Right lobe of liver (tissue), 6 donors: Measurements from ENCODE around the gene IGF2R. TPM values are rescaled to one million over a fixed set of nuclear protein-coding genes. Genes with fewer than 3 reads are reported as not detected.

Experiments
- ATAC-seq, 4 donors: fragments of 200-7000 bp; cut with Tn5 transposase; one replicate each; pipeline ENCODE4 v1.9.1; 2020; ENCODE audit warnings: mild to moderate bottlenecking in 4 of 4, moderate library complexity in 4 of 4
- DNase-seq, 3 donors: peaks; one replicate each; pipeline ENCODE4 v3.0.0-alpha.2; 2020
- H3K27ac ChIP-seq, 3 donors: fragments of 200-600 bp; one replicate each; pipeline ENCODE4 v1.8.0; 2022
- H3K27me3 ChIP-seq, 2 donors: fragments of 200-600 bp; one replicate each; pipeline ENCODE4 v1.8.0; 2022
- H3K36me3 ChIP-seq, 4 donors: fragments of 200-600 bp; sonication (generic) in 1 of 4; one replicate each; pipeline versions ENCODE4 v1.5.1 to v1.8.0; 2017 to 2022; ENCODE audit warnings: control low read depth in 1 of 4
- H3K4me1 ChIP-seq, 4 donors: fragments of 200-600 bp; sonication (generic) in 1 of 4; one replicate each; pipeline versions ENCODE4 v1.5.1 to v1.8.0; 2017 to 2022; ENCODE audit warnings: control low read depth in 1 of 4
- H3K4me3 ChIP-seq, 3 donors: fragments of 200-600 bp; one replicate each; pipeline ENCODE4 v1.8.0; 2022
- H3K9me3 ChIP-seq, 4 donors: fragments of 200-600 bp; sonication (generic) in 1 of 4; one replicate each; pipeline versions ENCODE4 v1.5.1 to v1.8.0; 2017 to 2022; ENCODE audit warnings: control low read depth in 1 of 4
- CTCF ChIP-seq, 4 donors: fragments of 200-600 bp in 3 of 4; fragments of 450-650 bp in 1 of 4; IDR thresholded peaks; one replicate each; pipeline versions ENCODE4 v1.5.1 to v1.8.0; 2016 to 2022; ENCODE audit warnings: antibody characterized with exemption in 4 of 4, mild to moderate bottlenecking in 2 of 4
- POLR2A ChIP-seq: fragments of 450-650 bp; IDR thresholded peaks from one replicate; pipeline ENCODE4 v1.6.1; 2017; ENCODE audit warnings: antibody characterized with exemption, mild to moderate bottlenecking
- WGBS: methylation state at CpG from one replicate; pipeline ENCODE4 v1.1.6; 2018; ENCODE audit warnings: low coverage, low lambda C conversion rate; ENCODE audit not compliant: insufficient coverage; ENCODE audit errors: missing lambda C conversion rate; 5-methylcytosine and 5-hydroxymethylcytosine counted together
- intact Hi-C, 2 donors: fragments of 100-400 bp; cut with DNase I; formaldehyde crosslinking; loops; one replicate each; pipeline versions ENCODE4 v1.11.2 to v1.14.1; 2022
- total RNA-seq, 6 experiments: library from RNA; depleted of rRNA in 2 of 6; stranded (reverse); fragments of >200 nt in 2 of 6; fragmentation: NEBNext Ultra II Directional in 3 of 6; extraction: Animal tissue kit (Norgen Biotek cat#: 25700) in 3 of 6; gene quantifications; one replicate each; pipeline versions ENCODE4 v1.1.0 to v1.2.4, GENCODE V29; 2016 to 2023
- donor health status: DM: no; HTN: yes; CAD: no.
- donor health status: DM: no; HTN: no; CAD: no.
- donor health status: DM: no; HTN: no; CAD: no.
- donor health status: DM: no; HTN: yes; CAD: no.
- donor health status: DM: no; HTN: yes; CAD: no.

IGF2R gene
- total RNA-seq, 6 experiments from 2014 or later = 50.3 to 81.0 (median 67.1) TPM

GRCh38 chr6:160101277-160102205 lies 132.7 kb downstream of the IGF2R start:
- Histone ChIP-seq H3K27ac (peak overlapping the region; percentile 44 to 87 (median 84)), H3K9me3 (no peaks in the 10 kb centered on the region), H3K4me1 (peaks cover 0 to 42% (median 14%) of the 10 kb centered on the region in 4 donors), H3K4me3 (peak overlapping the region in 2 of 3 donors; percentile 21 to 36), H3K27me3 (no peaks in the 10 kb centered on the region), H3K36me3 (peaks cover 0 to 49% (median 20%) of the 10 kb centered on the region in 4 donors)
- ATAC-seq (peak; percentile 45 to 67 (median 60)), DNase-seq (peak in 2 of 3 donors; percentile 77 to 79)
- WGBS = 33% methylated on average over 14 of the region's 23 CpGs
- intact Hi-C loops = no loop called here
- no peak for TF ChIP-seq POLR2A
- TF ChIP-seq CTCF (IDR thresholded peaks at IDR 0.05) = no peak

- TF ChIP-seq POLR2A (no peak), CTCF (IDR thresholded peaks at IDR 0.05) (no peak)
- DNase-seq (no peak), ATAC-seq (peak in 1 of 4 donors; percentile 36)
- peaks cover 0 to 41% (median 17%) of the 10 kb centered on the region in 4 donors for H3K36me3 ChIP-seq
- peaks cover 0 to 42% (median 14%) of the 10 kb centered on the region in 4 donors for H3K4me1 ChIP-seq
- no peak overlapping the region for H3K4me3 ChIP-seq
- peak overlapping the region in 2 of 3 donors; percentile 84 to 87 for H3K27ac ChIP-seq
- H3K9me3 ChIP-seq = no peaks in the 10 kb centered on the region
- intact Hi-C loops = no loop called here
- 91% methylated on average over 10 of the region's 16 CpGs for WGBS
- H3K27me3 ChIP-seq = no peaks in the 10 kb centered on the region
Observed at GRCh38 chr6:160102399-160102798, 133.5 kb downstream of the IGF2R start.

- peaks cover 0 to 42% (median 14%) of the 10 kb centered on the region in 4 donors for H3K4me1 ChIP-seq
- intact Hi-C loops = no loop called here
- peaks cover 0 to 33% (median 15%) of the 10 kb centered on the region in 4 donors for H3K36me3 ChIP-seq
- no peaks in the 10 kb centered on the region for H3K9me3 ChIP-seq
- TF ChIP-seq POLR2A = no peak
- TF ChIP-seq CTCF (IDR thresholded peaks at IDR 0.05) = peak; percentile 36 to 57 (median 47)
- peak overlapping the region in 2 of 3 donors; percentile 32 to 84 for H3K27ac ChIP-seq
- peak in 1 of 3 donors; percentile 63 for DNase-seq
- H3K27me3 ChIP-seq = no peaks in the 10 kb centered on the region
- whole genome bisulfite sequencing = 66% methylated on average over 13 of the region's 14 CpGs
- H3K4me3 ChIP-seq = no peak overlapping the region
- peak; percentile 42 to 61 (median 56) for ATAC-seq
Observed at GRCh38 chr6:160102956-160103824, 134.3 kb downstream of the IGF2R start.

GRCh38 chr6:160103825-160104100 lies 134.9 kb downstream of the IGF2R start:
- H3K4me1 ChIP-seq = peaks cover 0 to 42% (median 14%) of the 10 kb centered on the region in 4 donors
- H3K9me3 ChIP-seq = no peaks in the 10 kb centered on the region
- no peak for TF ChIP-seq POLR2A
- TF ChIP-seq CTCF (IDR thresholded peaks at IDR 0.05) = no peak
- ATAC-seq (no peak), DNase-seq (no peak)
- peaks cover 0 to 31% (median 14%) of the 10 kb centered on the region in 4 donors for H3K36me3 ChIP-seq
- no peak overlapping the region for H3K27ac ChIP-seq
- H3K27me3 ChIP-seq = no peaks in the 10 kb centered on the region
- intact Hi-C loops = no loop called here
- WGBS = 82% methylated on average over 7 of the region's 7 CpGs
- H3K4me3 ChIP-seq = no peak overlapping the region
